Activated CD4-positive, alpha-beta memory T cell treated with anti-CD3 and anti-CD28 coated beads for 36 hours (primary cell): ENCODE measurements around the gene EPHA7. TPM values are rescaled to one million over a fixed set of nuclear protein-coding genes. Genes with fewer than 3 reads are reported as not detected.

Experiments used
- CTCF ChIA-PET: fragments of 350-600 bp; sonication (Branson Sonifier 250); formaldehyde crosslinking; loops from one replicate; lab custom pipeline; 2021; ENCODE audit warnings: antibody characterized with exemption, inconsistent platforms; lab: Charles Lee
- POLR2A ChIA-PET: fragments of 350-600 bp; sonication (Branson Sonifier 250); formaldehyde crosslinking; loops from one replicate; lab custom pipeline; 2021; ENCODE audit warnings: antibody characterized with exemption; lab: Charles Lee
- DNase-seq: peaks from one replicate; pipeline ENCODE4 v3.0.0-alpha.2; 2020
- H3K27ac Mint-ChIP-seq: one replicate; pipeline ENCODE4 v1.8.0; 2021; ENCODE audit warnings: mixed read lengths
- H3K27me3 Mint-ChIP-seq: one replicate; pipeline ENCODE4 v1.8.0; 2021; ENCODE audit warnings: mixed read lengths
- H3K36me3 Mint-ChIP-seq: one replicate; pipeline ENCODE4 v1.8.0; 2021; ENCODE audit warnings: mixed read lengths
- H3K4me1 Mint-ChIP-seq: one replicate; pipeline ENCODE4 v1.8.0; 2021; ENCODE audit warnings: low read depth, mixed read lengths
- H3K4me3 Mint-ChIP-seq: one replicate; pipeline ENCODE4 v1.8.0; 2021; ENCODE audit warnings: mild to moderate bottlenecking, mixed read lengths
- H3K9me3 Mint-ChIP-seq: one replicate; pipeline ENCODE4 v1.8.0; 2021; ENCODE audit warnings: mixed read lengths
- intact Hi-C: fragments of 100-400 bp; cut with micrococcal nuclease; formaldehyde crosslinking; loops from one replicate; pipeline ENCODE4 v1.15.1; 2023
- total RNA-seq, 2 experiments: library from RNA; stranded (reverse); gene quantifications; one replicate each; pipeline ENCODE4 v1.2.3, GENCODE V29; 2021

EPHA7 gene
- total RNA-seq, 2 experiments from 2014 or later, result not detected

DNA sequence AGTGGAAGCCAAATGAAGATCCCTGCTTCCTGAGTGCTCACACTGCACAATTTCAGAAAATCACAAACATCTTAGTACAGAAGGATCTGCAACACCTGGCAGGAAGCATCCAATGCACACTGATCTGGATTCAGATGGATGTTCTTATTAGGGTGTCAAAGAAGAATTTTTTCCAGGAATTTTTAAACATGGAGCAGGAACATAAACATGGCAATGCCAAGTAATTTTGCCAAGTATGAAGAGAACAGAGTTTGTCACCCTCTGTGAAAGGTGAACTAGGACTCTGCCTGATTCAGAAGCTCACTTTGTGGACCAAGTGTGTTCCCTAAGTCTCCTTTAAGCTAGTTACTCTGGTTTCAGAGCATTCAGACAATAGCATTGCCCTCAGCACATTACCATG is 208.5 kb downstream of the EPHA7 start:
- POLR2A ChIA-PET, result no interaction called here
- no peak overlapping the region for H3K4me3 Mint-ChIP-seq
- no peaks in the 10 kb centered on the region for H3K27me3 Mint-ChIP-seq
- DNase-seq, result no peak
- no peaks in the 10 kb centered on the region for H3K4me1 Mint-ChIP-seq
- CTCF ChIA-PET, result no interaction called here
- H3K27ac Mint-ChIP-seq, result no peak overlapping the region
- H3K9me3 Mint-ChIP-seq, result peaks cover 16% of the 10 kb centered on the region
- intact Hi-C loops, result no loop called here
- H3K36me3 Mint-ChIP-seq, result no peaks in the 10 kb centered on the region

DNA sequence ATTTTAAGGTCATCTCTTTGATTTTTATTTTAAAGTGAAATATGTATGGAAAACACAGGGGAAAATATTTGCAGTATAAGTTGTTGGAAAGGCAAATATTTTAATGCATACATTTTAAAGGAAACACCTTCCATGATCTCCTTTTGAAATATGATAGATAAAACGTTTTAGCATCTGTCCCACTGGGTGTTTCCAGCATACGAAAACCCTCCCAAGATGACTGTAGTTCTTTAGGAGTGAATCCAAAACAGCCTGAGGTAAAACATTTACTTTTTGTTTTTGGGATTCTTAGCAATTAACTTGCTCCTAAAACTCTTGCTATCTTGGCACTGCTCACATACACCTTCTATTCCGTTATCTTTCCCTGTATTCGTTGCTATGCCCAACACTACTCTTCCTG is 210.0 kb downstream of the EPHA7 start:
- DNase-seq, result no peak
- POLR2A ChIA-PET, result no interaction called here
- CTCF ChIA-PET, result no interaction called here
- H3K36me3 Mint-ChIP-seq, result no peaks in the 10 kb centered on the region
- H3K4me1 Mint-ChIP-seq, result no peaks in the 10 kb centered on the region
- no peak overlapping the region for H3K27ac Mint-ChIP-seq
- peaks cover 18% of the 10 kb centered on the region for H3K9me3 Mint-ChIP-seq
- intact Hi-C loops, result no loop called here
- no peak overlapping the region for H3K4me3 Mint-ChIP-seq
- H3K27me3 Mint-ChIP-seq, result no peaks in the 10 kb centered on the region

- POLR2A ChIA-PET, result no interaction called here
- H3K27ac Mint-ChIP-seq, result no peak overlapping the region
Measured at GRCh38 chr6:93196406-93196970, 222.9 kb downstream of the EPHA7 start.

DNA sequence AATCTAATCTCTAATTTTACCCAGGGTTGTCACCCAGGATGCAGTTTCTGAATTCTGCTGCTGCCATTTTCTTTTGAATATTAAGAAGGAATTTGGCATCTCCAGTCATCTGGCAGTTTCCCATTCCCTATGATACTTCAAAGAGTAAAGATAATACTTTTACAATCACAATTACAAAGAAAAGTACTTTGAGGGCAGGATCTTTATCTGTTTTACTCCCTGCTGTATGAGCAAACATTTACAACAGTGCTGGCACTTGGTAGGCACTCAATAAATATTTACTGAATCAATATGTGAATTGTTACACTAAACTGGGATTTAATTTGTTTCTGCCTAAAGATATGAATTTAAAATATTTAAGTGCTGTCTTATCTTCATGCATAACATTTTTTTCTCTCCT is 224.9 kb downstream of the EPHA7 start:
- no peak for DNase-seq
- H3K4me1 Mint-ChIP-seq, result no peaks in the 10 kb centered on the region
- intact Hi-C loops, result no loop called here
- no peaks in the 10 kb centered on the region for H3K36me3 Mint-ChIP-seq
- H3K4me3 Mint-ChIP-seq, result no peak overlapping the region
- H3K9me3 Mint-ChIP-seq, result peaks cover 10% of the 10 kb centered on the region
- no peak overlapping the region for H3K27ac Mint-ChIP-seq
- POLR2A ChIA-PET, result no interaction called here
- H3K27me3 Mint-ChIP-seq, result no peaks in the 10 kb centered on the region
- CTCF ChIA-PET, result no interaction called here

More at GRCh38 chr6:93196406-93196970, 222.9 kb downstream of the EPHA7 start:
- no peak for DNase-seq
- no peaks in the 10 kb centered on the region for H3K4me1 Mint-ChIP-seq
- H3K9me3 Mint-ChIP-seq, result peaks cover 10% of the 10 kb centered on the region
- no peaks in the 10 kb centered on the region for H3K27me3 Mint-ChIP-seq
- intact Hi-C loops, result no loop called here
- CTCF ChIA-PET, result no interaction called here
- no peak overlapping the region for H3K4me3 Mint-ChIP-seq
- H3K36me3 Mint-ChIP-seq, result no peaks in the 10 kb centered on the region

DNA sequence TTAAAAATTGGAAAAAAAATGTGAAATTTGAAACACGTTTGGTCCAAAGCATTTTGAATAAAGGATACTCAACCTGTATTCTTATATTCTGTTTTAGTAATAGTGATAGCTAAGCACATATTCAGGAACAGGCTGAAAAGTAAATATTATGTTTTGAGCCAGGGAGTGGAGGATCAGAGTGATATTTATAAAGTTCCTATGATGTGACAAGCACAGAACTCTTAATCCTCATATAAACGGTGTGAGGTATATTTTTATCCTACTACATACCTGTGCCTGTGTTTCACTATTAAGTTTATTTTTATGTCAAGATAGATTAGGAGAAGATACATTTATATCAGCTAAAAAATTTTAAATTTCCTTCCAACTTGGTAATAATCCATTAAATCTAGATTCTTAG is 225.5 kb downstream of the EPHA7 start:
- Mint-ChIP-seq H3K4me3 (no peak overlapping the region), H3K9me3 (peaks cover 10% of the 10 kb centered on the region), H3K27ac (no peak overlapping the region), H3K27me3 (no peaks in the 10 kb centered on the region), H3K4me1 (no peaks in the 10 kb centered on the region), H3K36me3 (no peaks in the 10 kb centered on the region)
- intact Hi-C loops, result no loop called here
- POLR2A ChIA-PET, result no interaction called here
- no peak for DNase-seq
- CTCF ChIA-PET, result no interaction called here
